Activated CD4-positive, alpha-beta T cell treated with anti-CD3 and anti-CD28 coated beads for 4 hours (primary cell): ENCODE measurements around the gene CMTM5.
"Not testable (repeated sequence)": the region's sequence is repeated elsewhere in the genome, so short reads cannot be mapped to it uniquely, and the experiment has no call there.

ENCODE experiments used
- DNase-seq, 2 donors: peaks; one replicate each; pipeline ENCODE4 v3.0.0-alpha.2; 2020

CMTM5 gene

DNA sequence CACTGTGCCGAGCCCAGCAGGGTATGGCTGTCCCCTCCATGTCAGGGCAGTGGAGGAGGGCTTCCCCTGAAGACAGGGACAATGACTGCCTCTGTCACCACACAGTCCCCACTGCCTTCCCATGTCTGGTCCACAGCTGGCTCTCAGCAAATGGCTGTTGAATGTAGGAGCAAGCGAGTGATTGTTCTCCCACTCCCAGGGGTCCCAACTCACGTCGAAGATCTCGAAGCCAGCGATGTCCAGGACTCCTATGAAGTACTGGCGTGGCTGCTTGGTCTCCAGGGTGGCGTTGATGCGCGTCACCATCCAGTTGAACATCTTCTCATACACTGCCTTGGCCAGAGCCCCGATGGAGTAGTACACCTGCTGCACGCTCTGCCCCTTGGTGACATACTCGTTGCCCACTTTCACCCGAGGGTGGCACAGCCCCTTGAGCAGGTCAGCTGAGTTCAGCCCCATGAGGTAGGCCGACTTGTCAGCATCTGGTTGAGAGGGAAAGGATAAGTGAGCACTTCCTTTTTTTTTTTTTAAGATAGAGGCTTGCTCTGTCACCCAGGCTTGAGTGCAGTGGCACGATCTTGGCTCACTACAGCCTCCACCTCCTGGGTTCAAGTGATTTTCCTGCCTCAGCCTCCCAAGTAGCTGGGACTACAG, 23.8 kb downstream of the CMTM5 start:
- DNase-seq, result not testable (repeated sequence)

DNA sequence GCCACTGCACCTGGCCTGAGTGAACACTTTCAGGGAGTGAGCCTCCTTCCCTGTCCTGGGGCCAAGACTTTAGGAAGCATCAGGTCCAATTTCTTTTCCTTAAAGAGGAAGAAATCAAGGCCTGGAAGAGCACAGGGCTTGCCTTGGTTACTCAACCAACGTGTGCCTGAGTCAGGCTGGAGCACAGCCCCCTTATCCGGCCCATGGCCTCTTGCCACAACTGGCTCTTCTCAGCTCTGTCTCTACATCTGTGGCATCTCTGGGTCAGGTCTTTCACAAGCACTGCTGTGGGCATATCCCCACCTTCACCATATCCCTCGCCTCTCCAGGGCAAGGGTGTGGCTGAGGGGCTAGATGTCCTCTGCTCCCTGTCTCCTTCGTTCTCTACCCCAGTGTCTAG, 24.4 kb downstream of the CMTM5 start:
- DNase-seq, result no peak

DNA sequence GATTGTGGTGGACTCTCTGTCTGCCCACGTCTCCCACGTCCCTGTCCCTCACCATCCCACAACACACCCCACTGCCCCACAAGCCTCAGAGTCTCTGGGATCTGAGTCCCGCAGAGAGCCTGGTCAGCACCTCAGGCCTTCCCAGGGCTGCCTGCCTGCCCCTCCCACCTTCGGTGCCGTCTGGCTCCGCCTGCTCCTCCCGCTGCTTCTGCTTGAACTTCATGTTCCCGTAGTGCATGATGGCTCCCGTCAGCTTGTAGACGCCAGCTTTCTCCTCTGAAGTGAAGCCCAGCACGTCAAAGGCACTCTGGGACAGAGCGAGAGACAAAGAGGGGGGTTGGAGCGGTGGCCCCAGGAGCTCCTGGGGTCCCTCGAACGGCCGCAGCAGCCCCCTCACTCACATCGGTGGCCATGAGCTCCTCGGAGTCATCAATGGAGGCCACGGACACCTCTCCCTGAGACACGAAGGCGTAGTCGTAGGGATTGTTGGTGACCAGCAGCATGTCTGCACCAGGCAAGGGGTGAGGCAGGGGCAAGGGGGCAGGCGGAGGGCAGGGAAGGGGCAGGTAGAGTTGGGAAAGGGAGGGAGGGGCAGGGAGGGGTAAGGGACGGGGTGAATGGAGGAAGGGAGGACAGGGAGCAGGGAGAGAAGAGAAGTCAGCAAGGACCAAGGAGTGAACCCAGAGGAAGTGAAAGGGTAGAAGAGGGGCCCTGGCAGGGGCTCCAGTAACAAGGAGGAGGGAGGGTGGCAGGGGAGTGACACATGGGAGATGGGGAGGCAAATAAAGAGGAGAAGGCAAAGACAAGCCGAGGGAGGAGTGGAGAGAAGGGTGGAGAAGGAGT, 25.7 kb downstream of the CMTM5 start:
- DNase-seq, result no peak

DNA sequence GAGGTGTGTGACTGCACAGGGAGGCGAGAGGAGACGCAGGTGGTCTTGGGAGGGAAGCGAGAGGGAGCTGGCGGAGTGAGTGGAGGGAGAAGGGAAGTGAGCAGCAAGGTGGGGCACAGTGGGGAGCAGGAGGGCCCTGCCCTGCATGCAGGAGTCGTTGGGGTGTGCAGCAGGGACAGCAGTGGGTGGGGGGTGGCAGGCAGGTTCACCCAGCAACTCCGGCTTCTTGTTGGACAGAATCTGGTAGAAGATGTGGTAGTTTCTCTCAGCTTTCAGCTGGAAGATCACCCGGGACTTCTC, 26.2 kb downstream of the CMTM5 start:
- no peak for DNase-seq

DNA sequence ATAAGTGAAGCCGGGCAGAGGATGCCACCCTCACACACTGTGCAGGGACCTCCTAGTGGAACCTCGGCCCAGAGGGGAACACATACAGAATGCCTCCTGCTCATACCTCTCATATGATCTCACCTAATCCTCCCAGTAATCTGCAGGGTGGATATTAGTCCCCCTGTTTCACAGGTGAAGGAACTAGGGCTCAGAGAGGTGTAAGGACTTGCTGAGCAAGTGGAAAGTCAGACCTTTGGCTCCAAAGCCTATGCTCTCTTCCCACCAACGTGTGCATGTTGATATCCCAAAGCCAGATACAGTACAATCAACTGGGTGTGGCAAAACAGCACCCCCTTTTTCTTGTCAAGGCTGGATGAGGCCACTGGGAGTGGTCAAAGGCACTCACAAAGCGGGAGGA, 27.1 kb downstream of the CMTM5 start:
- no peak for DNase-seq

DNA sequence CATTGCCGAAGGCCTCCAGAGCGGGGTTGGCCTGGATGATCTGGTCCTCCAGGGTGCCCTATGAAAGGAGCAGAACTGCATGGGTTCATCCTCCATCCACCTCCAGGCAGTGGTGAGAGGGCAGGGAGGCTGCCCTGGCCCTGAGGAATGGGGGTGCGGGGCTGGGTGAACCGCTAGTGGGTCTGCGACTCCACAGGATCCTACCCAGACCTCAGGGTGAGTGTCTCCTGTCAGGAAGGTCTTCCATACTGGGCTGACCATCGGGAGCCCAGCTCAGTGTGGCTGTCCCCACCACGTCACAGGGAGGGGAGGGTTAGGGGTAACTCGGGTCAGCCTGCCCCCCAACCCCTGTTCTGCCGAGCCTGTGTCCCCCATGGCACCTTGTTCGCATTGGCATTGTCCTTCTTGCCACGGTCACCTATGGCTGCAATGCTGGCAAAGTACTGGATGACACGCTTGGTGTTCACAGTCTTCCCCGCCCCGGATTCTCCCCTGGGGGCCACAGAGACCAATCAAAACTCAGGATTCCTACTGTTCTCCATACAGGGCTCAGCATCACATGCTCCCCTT, 27.6 kb downstream of the CMTM5 start:
- no peak for DNase-seq

DNA sequence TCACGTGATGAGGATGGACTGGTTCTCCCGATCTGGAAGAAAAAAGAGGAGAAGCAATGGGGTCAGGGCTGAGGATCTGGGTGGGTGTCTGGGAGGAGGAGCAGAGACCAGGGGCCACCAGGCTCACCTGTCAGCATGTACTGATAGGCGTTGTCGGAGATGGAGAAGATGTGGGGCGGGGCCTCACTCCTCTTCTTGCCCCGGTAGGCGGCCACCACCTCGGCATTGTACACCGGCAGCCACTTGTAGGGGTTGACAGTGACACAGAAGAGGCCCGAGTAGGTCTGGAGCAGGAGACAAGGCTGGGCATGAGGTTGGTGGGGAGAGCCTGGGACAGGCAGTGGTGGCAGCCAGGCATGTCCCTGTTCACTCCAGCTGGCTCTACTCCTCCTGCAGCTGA, 28.2 kb downstream of the CMTM5 start:
- DNase-seq, result no peak

DNA sequence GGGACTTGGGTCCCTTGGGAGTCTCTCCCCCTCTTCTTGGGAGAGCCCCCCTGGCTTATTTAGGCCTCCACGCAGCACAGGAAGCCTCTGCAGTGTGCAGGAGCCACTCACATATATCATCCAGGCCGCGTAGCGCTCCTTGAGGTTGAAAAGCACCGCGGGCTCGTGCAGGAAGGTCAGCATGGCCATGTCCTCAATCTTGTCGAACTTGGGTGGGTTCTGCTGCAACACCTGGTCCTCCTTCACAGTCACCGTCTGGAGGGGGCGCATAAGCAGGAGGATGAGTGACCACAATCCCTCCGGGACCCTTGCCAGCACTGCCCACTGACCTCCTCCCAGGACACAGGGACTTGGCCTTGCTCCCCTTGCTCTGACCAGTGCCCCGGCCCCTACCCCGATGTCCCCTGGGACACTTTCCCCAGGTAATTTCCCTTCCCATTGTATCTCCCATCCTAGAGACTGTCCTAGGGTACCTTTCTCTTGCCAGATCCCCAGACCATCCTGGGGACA, 28.7 kb downstream of the CMTM5 start:
- DNase-seq, result no peak

DNA sequence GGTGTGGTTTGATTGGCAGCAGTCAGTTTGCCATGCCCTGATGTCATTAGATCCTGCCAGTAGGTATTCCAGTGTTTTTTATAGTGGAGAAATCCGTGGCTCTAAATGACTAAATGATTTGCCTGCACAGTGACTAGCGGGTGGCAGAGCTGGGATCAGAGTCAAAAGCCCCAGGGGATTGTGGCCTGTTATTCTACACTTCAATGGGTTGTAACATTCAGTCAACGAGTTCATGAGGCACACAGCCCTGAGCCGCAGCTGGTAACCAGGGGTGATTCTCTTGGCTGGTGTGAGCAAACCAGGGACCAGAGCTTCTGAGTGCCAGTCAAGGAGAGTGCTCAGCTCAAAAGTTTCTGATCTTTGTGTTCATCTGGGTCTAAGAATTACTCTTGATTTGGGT, 29.4 kb downstream of the CMTM5 start:
- DNase-seq, result no peak

DNA sequence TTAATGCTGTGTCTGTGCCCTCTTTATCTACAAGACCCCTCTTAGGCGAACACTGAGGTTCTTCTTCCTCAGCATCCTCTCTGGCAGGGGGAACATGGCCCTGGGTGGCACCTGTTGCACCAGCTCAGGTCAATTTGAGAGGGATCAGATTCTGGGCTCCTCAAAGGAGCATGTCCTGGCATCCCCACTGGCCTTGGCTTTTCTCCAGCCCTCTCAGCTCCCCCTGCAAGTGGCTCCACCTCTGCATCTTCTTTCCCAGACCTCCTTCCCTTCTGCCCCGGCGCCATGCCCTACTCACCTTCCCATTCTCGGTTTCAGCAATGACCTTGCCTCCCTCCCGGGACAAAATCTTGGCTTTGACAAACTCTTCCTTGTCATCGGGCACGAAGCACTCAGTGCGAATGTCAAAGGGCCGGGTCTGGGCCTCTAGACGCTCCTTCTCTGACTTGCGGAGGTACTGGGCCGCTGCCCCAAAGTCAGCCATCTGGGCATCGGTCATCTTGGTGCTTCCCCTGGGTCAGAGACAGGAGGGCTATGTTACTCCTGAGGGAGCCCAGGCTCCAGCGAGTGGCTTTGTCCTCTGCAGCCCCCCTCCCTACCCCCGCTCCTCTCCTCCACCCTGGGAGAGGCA, 30.0 kb downstream of the CMTM5 start:
- no peak for DNase-seq

DNA sequence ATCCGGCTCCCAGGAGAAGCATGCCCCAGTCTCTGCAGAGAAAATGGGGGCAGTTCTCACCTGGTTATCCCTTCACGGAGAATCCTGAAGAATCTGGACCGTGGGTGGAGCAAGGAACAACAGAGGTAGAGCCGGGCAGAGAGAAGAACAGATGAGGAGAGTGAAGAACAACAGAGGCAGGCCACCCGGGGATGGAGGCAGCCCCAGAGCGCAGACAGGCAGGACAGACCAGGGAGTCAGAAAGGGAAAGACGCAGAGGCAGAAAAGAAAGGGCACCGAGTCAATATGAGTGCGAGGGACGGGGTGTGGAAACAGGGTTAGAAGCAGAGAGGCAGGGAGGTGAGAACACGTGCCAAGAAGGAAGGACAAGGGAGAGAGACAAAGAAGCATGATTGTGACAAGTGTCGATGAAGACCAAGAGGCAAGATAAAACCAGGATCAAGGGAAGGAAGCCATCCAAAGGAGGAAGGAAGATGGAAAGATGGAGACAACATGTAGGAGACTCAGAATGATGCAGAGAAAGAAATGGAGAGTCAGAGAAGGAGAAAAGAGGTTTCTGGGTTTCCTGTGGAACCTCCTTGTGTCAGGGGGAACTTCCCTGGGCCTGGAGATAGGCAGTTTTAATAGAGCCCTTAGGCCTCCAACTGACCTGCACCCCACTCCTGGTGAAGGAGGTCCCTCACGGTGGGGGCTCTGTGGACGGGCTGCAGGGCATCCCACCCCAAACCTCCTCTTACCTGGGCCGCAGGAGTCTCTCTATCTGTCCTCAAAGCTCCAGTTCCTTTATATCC, 30.9 kb downstream of the CMTM5 start, which contains the start of gene MYH6:
MYH6 (minus strand) TSS at position 758 of the 791 bp plus-strand sequence. CDS start 1,050 bp downstream, outside the sequence.
- DNase-seq, result no peak

DNA sequence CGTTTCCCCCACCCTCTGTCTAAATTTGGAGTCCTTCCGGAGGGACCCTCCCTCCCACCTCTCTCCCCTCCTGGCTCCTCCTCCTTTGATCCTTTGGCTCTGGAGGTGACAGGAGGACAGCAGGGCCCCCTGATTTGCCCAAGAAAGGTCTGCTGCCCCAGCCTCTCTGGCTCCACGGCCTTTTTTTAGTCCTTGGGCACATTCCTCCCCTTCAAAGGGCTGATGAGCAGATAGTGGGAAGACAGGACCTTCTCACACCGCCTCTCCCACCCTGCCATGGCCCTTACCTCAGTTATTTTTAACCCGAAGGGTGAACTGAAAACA, 31.4 kb downstream of the CMTM5 start:
- DNase-seq, result no peak

DNA sequence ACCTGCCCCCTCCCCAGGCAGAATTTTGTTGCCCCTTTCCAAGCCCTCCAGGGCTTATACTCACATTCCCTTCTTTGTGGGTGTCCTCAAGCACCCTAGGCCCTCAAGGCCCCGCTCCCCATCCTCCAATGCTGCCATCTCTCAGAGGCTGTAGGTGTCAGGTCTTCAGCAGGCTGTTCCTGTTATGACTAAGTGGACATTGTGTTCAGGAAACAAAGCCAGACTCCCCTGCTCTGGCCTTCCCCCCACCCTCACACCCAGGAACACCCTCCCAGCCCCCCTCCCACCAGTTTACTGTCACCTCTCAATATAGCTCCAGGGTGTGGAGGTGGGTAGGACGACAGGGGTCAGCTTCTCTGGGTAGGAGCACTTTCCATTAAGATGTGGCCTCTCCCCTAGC, 32.6 kb downstream of the CMTM5 start:
- no peak for DNase-seq

DNA sequence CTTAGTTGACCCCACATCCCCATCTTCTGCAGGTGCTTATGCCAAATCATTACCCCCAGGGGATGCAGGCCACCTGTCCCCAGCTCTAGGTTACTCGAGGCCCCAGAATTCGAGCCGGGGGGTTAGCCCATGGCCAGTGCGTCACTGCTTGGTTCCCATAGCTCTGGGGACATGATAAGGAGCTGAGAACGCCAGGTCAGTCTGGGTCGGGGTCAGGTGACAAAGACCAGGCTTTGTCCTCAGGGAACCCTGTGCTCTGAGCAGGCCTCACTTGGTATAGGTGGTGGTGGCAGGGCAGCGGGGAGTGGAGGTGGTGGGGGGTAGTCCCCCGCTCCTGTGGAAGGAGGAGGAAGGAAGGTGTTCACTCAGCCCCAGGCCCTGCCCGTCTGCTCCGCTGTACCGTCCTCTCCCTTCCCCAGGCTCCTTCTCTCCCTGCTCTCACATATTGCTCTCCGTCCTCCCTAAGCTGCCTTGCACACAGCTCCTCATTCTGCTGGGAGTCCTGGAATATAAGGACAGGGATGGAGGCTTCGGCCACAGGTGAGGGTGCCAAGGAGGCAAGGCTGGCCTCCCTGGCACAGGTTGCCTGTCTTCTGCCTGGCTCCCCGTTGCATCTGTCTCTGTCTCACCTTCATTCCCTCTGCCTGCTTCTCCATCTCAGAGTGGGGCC, 33.3 kb downstream of the CMTM5 start:
- no peak for DNase-seq

DNA sequence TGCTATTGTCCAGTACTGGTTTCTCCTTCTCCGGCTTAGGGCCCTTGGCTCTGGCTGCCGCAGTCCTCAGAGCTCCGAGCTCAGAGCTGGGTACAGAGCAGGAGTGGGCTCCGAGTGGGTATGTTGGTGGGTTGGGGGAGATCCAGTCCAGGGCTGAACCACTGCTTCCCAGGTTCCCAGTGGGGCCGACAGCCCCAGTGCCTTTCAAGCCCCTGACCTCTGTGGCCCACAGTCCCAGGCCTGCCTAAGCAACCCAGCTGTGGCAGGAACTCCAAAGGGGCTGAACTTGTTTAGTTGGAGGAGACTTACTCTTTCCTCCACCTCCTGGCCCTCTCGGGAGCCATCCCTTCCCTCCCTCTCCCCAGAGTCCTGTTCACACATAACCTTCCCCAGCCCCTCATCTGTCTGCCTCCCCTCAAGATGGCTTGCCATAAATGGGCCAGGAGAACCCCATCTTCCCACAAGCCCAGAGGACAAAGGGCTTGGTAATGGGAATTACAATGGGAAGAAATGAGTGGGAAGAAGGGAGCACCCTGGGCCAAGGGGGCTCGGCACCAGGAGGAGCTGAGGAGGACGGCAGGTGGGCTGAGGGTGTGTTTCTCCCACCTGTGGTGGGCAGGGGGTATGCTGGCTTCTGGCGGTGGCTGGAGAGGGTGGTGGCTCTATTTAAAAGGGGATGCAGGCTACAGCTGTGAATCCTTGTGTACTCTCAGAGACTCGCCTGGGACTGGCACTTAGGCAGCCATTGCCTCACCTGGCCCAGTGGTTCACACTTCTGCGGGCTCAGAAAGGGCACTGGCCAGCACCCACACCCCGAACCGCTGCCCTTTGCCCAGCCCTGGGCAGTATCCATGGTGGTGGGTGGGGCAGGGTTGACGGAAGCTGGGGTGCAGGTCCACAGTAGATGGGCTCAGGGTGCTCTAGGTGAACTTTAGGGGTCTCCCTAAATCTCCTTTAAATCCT, 35.0 kb downstream of the CMTM5 start:
- no peak for DNase-seq

DNA sequence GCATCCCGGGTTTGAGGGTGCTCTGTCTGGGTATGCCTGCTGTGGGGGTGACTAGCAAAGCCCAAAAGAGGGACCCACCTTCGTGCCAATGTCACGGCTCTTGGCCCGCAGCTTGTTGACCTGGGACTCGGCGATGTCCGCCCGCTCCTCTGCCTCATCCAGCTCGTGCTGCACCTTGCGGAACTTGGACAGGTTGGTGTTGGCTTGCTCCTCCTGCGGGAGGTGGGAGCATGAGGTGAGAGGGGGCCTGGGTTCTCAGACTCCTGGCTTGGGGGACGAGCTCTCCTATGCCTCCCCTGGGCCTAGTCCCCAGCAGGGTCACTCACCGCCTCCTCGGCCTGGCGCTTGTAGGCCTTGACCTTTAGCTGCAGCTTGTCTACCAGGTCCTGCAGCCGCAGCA, 36.8 kb downstream of the CMTM5 start:
- no peak for DNase-seq

DNA sequence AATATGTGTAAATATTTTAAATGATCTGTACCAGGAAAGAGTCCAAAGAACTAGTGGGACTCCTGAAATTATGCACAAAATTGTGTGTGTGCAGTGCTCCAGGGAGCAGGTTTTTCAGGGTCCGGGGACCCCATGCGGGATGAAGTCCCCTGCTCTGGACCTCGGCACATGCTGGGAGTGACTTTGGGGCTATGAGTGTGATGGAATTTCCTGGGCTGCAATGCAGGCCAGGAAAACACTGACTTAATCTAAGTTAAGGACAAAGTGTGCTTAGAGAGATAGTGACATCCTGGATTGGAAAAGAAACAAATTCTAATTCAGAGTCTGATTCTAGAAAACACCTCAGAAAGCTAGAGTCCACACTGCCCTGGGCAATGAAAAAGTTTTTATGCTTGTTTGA, 37.4 kb downstream of the CMTM5 start:
- no peak for DNase-seq

DNA sequence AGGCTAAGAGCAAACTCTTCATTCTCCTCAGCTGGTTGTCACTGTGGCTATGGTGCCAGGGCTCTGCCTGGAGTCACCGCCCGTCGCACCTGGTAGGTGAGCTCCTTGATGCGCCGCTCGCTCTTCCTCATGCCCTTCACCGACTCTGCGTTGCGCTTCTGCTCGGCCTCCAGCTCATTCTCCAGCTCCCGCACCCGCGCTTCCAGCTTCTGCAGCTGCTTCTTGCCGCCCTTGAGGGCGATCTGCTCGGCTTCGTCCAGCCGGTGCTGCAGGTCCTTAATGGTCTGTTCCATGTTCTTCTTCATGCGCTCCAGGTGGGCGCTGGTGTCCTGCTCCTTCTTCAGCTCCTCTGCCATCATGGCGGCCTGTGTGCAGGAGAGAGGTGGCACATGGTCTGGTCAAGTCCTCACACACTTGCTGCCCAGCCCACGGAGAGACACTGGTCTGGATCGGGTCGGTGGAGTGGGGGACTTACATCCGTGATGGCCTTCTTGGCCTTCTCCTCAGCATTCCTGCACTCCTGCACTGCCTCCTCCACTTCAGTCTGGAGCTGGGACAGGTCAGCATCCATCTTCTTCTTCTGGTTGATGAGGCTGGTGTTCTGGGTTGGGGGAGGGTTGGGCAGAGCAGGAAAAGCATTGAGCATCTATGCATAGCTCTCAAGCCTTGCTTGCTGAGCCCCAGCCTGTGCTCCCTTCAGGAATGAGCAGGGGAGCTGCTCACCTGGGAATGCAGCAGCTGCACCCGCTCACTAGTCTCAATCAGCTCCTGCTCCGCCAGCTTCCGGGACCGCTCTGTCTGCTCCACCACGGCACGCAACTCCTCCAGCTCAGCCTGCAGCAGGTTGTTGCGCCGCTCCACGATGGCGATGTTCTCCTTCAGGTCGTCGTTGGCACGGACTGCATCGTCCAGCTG, 38.3 kb downstream of the CMTM5 start:
- no peak for DNase-seq

DNA sequence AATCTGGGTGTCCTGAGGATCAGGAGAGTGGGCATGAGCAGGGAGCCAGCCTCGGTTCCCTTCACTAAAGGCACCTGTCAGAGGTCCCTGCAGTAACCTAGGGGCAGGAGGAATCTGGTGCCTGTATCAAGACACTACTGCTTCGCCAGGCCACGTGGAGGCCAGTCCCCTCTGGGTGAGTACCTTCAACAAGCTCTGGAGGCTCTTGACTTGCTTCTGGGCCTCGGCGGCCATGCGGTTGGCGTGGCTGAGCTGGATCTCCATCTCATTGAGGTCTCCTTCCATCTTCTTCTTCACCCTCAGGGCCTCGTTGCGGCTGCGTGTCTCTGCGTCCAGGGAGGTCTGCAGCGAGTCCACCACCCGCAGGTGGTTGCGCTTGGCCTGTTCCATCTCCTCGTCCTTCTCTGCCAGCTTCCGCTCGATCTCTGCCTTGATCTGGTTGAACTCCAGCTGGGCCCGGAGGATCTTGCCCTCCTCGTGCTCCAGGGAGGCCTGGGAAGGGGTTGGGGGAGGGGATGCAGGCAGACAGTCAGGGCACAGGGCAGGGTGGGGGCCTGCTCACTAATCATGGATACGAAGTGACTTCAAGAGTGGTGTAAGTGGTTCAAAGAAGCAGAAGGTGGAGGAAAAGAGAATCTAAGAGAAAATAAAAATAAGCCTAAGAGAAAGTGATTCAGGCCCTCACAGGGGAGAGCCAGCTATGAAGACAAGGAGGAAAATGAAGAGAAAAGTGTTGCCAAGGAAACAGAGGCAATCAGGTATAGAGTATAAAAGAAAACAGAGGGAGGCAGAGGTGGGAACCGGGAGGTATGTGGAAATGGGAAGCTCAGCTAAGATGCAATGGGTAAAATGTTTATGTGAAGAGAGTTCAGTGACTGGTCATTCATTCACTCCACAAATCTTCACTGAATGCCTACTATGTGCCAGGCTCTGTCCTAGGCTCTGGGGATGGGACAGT, 39.3 kb downstream of the CMTM5 start:
- no peak for DNase-seq
